ENCODE measurements around the gene RUFY4. TPM values are rescaled to one million over a fixed set of nuclear protein-coding genes. Genes with fewer than 3 reads are reported as not detected.
A peak's percentile ranks its signal among the peaks of the same experiment; 100 is the strongest.
"Not testable (repeated sequence)": the region's sequence is repeated elsewhere in the genome, so short reads cannot be mapped to it uniquely, and the experiment has no call there.

The RUFY4 gene
- total and polyA plus RNA-seq, 2 donors (not counting 1 experiment from before 2014, with no cell fraction given) = not detected

DNA sequence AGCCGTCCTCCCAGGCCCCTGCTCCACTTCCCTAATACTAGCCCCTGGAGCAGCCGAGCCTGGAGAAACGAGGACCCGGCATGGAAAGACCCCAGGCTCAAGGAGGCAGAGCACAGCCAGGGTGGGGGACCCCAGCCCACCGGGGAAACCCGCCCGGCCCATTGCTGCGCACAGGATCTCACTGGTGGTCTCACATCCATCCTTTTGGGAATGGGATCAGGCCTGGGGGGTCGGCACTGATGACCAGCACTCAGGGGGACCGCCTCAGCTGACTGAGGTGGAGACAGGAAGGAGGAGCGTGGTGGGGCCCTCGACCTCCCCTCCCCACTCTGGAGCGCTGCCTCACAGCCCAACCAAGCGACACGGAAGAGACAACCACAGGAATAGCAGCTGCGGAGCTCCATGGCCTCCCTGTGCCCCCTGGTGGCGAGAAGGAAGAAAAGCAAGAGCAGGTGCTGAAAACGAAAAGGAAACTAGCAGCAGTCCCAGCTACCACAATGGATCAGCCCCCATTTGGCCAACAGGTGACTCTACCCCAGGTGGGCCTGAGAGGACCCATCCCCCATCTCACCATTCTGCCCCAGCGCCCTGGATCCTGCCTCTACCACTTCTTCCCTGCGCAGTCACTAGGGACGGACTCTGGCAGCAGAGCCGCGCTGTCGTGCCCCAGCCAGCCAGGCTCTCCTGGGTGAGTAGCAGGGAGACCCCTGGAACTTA is 34.4 kb upstream of the RUFY4 start:
- H3K36me3 ChIP-seq (ENCODE audit: control insufficient read depth, insufficient read depth, low read length); H3K9ac ChIP-seq (ENCODE audit: insufficient read depth, low read length); H3K27ac ChIP-seq (ENCODE audit: insufficient read depth, low read length); H3K4me1 ChIP-seq (ENCODE audit: control insufficient read depth, extremely low read depth, insufficient read depth, low read length); H4K20me1 ChIP-seq (ENCODE audit: control insufficient read depth, extremely low read depth, insufficient read depth, low read length); H3K4me2 ChIP-seq (ENCODE audit: extremely low read depth, insufficient read depth, low read length); H2AFZ ChIP-seq (ENCODE audit: low read length); H3K9me3 ChIP-seq (ENCODE audit: control insufficient read depth, insufficient read depth, low read depth, low read length); H3K79me2 ChIP-seq (ENCODE audit: control insufficient read depth, insufficient read depth, low read length): not testable (repeated sequence)
- DNase-seq (ENCODE audit: low read depth in 2 of 2) = peak; percentile 42 to 56
- Histone ChIP-seq H3K4me3 (replicated peaks in 1 of 4; ENCODE audit: control extremely low read depth in 1 of 4, insufficient read depth in 1 of 4, low read depth in 3 of 4, low read length in 4 of 4) (peak overlapping the region in 1 of 4 experiments; percentile 25), H3K27me3 (ENCODE audit: control insufficient read depth, insufficient read depth, low read length) (peaks cover 27% of the 10 kb centered on the region)
- TF ChIP-seq, protein P1, sequence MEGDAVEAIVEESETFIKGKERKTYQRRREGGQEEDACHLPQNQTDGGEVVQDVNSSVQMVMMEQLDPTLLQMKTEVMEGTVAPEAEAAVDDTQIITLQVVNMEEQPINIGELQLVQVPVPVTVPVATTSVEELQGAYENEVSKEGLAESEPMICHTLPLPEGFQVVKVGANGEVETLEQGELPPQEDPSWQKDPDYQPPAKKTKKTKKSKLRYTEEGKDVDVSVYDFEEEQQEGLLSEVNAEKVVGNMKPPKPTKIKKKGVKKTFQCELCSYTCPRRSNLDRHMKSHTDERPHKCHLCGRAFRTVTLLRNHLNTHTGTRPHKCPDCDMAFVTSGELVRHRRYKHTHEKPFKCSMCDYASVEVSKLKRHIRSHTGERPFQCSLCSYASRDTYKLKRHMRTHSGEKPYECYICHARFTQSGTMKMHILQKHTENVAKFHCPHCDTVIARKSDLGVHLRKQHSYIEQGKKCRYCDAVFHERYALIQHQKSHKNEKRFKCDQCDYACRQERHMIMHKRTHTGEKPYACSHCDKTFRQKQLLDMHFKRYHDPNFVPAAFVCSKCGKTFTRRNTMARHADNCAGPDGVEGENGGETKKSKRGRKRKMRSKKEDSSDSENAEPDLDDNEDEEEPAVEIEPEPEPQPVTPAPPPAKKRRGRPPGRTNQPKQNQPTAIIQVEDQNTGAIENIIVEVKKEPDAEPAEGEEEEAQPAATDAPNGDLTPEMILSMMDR (conservative IDR thresholded peaks at IDR 0.05 in 1 of 2, IDR thresholded peaks at IDR 0.05 in 1 of 2; ENCODE audit: low read depth in 1 of 2, low read length in 2 of 2) = peak; percentile 61 to 63

DNA sequence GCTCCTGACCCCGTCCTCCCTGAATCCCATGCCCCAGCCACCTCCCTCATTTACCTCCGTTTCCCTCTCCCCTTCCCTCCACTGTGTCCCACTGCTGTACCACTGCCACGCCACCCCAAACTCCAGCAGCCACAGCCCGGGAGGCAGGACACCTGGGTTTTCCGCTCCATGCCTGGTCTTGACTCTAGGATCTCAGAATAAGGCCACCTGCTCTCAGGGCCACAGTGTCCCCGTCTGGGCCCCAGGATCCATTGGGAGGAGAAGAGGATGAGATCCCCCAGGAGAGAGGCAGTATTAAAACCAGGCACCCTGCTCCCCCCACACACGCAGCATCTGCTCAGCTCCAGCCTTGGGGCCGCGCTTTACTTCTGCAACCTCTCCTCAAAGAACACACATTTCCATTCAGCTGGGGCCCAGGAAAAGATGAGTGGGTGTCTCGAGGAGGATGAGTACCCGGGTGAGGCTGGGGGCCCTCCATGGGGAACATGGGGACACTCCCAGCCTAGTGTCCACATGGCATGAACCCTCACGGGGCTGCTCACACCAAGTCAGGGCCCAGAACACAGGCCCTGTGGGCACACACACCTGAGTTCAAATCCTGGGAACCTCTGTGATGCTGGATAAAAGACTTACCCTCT is 33.5 kb upstream of the RUFY4 start:
- H3K4me1 ChIP-seq (ENCODE audit: control insufficient read depth, extremely low read depth, insufficient read depth, low read length) = no peaks in the 10 kb centered on the region
- H4K20me1 ChIP-seq (ENCODE audit: control insufficient read depth, extremely low read depth, insufficient read depth, low read length) = no peaks in the 10 kb centered on the region
- TF ChIP-seq EZH2 (IDR thresholded peaks at IDR 0.05; ENCODE audit: low read length, missing control alignments) = no peak
- TF ChIP-seq, protein P1 (conservative IDR thresholded peaks at IDR 0.05 in 1 of 2, IDR thresholded peaks at IDR 0.05 in 1 of 2; ENCODE audit: low read depth in 1 of 2, low read length in 2 of 2) = no peak
- no peak overlapping the region for H2AFZ ChIP-seq (ENCODE audit: low read length)
- H3K4me3 ChIP-seq (replicated peaks in 1 of 4; ENCODE audit: control extremely low read depth in 1 of 4, insufficient read depth in 1 of 4, low read depth in 3 of 4, low read length in 4 of 4) = no peak overlapping the region
- H3K27me3 ChIP-seq (ENCODE audit: control insufficient read depth, insufficient read depth, low read length) = peaks cover 25% of the 10 kb centered on the region
- H3K79me2 ChIP-seq (ENCODE audit: control insufficient read depth, insufficient read depth, low read length) = no peaks in the 10 kb centered on the region
- H3K9me3 ChIP-seq (ENCODE audit: control insufficient read depth, insufficient read depth, low read depth, low read length) = no peaks in the 10 kb centered on the region
- no peak overlapping the region for H3K9ac ChIP-seq (ENCODE audit: insufficient read depth, low read length)
- no peaks in the 10 kb centered on the region for H3K36me3 ChIP-seq (ENCODE audit: control insufficient read depth, insufficient read depth, low read length)
- no peak for DNase-seq (ENCODE audit: low read depth in 2 of 2)
- no peak overlapping the region for H3K27ac ChIP-seq (ENCODE audit: insufficient read depth, low read length)
- H3K4me2 ChIP-seq (ENCODE audit: extremely low read depth, insufficient read depth, low read length) = no peak overlapping the region

DNA sequence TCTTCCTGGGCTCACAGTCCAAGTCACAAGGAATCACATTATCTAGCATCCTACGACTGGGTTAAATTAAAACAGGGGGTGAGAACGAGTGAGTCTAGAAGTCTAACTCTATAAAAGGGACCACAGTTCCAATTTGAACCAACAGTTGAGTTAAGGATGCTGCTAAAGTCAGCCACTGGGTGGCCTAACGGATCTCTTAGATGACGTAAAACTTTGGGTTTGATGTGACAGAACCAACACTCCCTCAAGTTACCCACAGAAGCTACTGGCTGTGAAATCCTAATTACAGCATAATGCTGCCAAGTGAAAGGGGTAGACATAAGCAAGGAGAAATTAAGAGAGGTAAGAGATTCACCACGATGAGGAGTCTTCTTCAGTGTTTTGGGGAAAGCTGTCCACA is 32.7 kb upstream of the RUFY4 start:
- DNase-seq (ENCODE audit: low read depth in 2 of 2) = no peak
- no peak overlapping the region for H2AFZ ChIP-seq (ENCODE audit: low read length)
- no peaks in the 10 kb centered on the region for H3K79me2 ChIP-seq (ENCODE audit: control insufficient read depth, insufficient read depth, low read length)
- no peak overlapping the region for H3K4me3 ChIP-seq (replicated peaks in 1 of 4; ENCODE audit: control extremely low read depth in 1 of 4, insufficient read depth in 1 of 4, low read depth in 3 of 4, low read length in 4 of 4)
- no peak for TF ChIP-seq EZH2 (IDR thresholded peaks at IDR 0.05; ENCODE audit: low read length, missing control alignments)
- TF ChIP-seq, protein P1 (conservative IDR thresholded peaks at IDR 0.05 in 1 of 2, IDR thresholded peaks at IDR 0.05 in 1 of 2; ENCODE audit: low read depth in 1 of 2, low read length in 2 of 2) = peak in 1 of 2 donors; percentile 7
- no peaks in the 10 kb centered on the region for H4K20me1 ChIP-seq (ENCODE audit: control insufficient read depth, extremely low read depth, insufficient read depth, low read length)
- H3K4me2 ChIP-seq (ENCODE audit: extremely low read depth, insufficient read depth, low read length) = no peak overlapping the region
- H3K27me3 ChIP-seq (ENCODE audit: control insufficient read depth, insufficient read depth, low read length) = peaks cover 23% of the 10 kb centered on the region
- H3K9me3 ChIP-seq (ENCODE audit: control insufficient read depth, insufficient read depth, low read depth, low read length) = no peaks in the 10 kb centered on the region
- H3K9ac ChIP-seq (ENCODE audit: insufficient read depth, low read length) = no peak overlapping the region
- H3K4me1 ChIP-seq (ENCODE audit: control insufficient read depth, extremely low read depth, insufficient read depth, low read length) = no peaks in the 10 kb centered on the region
- no peak overlapping the region for H3K27ac ChIP-seq (ENCODE audit: insufficient read depth, low read length)
- no peaks in the 10 kb centered on the region for H3K36me3 ChIP-seq (ENCODE audit: control insufficient read depth, insufficient read depth, low read length)
